HCT116 (cell line): ENCODE results near the gene TMPRSS11E. TPM values are rescaled to one million over a fixed set of nuclear protein-coding genes. Genes with fewer than 3 reads are reported as not detected.

Experiments used
- ATAC-seq: fragments of 200-7000 bp; cut with Tn5 transposase; 2 replicates; pipeline ENCODE4 v1.9.1; 2020; ENCODE audit warnings: mild to moderate bottlenecking, moderate library complexity
- BruUV-seq: library from RNA; stranded (reverse); fragments of 400-500 nt; replicated peaks from 2 replicates; lab custom pipeline; 2021; lab: Mats Ljungman, UMichigan
- CTCF ChIA-PET: fragments of 300-600 bp; sonication (Branson Sonifier 250); formaldehyde crosslinking; loops from one replicate; lab custom pipeline; 2021; ENCODE audit warnings: antibody characterized with exemption; lab: Charles Lee
- POLR2A ChIA-PET: fragments of 300-600, 350-600 bp; sonication (Branson Sonifier 250); formaldehyde crosslinking; loops from one replicate; lab custom pipeline; 2021; ENCODE audit warnings: antibody characterized with exemption; lab: Charles Lee
- RAD21 ChIA-PET, 2 experiments: fragments of 300-600 bp; sonication (Branson Sonifier 250); formaldehyde crosslinking; loops; one replicate each; lab custom pipeline; 2023; ENCODE audit warnings: low total read pairs in 2 of 2; ENCODE audit not compliant: uncharacterized antibody in 2 of 2, unreplicated experiment in 2 of 2, low non-redundant PET in 1 of 2; lab: Charles Lee
- DNase-seq: peaks from one replicate; pipeline ENCODE4 v3.0.0-alpha.2; 2010; ENCODE audit warnings: low read depth, low spot score
- H2AFZ ChIP-seq: fragments of 200-600 bp; shearing (Covaris generic), sonication (generic); 2 replicates; pipeline ENCODE4 v1.6.1; 2017; ENCODE audit warnings: low read depth, mixed run types, mixed read lengths, antibody characterized with exemption, low read length; ENCODE audit not compliant: poor library complexity, severe bottlenecking
- H3K27ac ChIP-seq: 2 replicates; pipeline ENCODE4 v1.5.1; 2012; ENCODE audit warnings: low read depth, low read length
- H3K27me3 ChIP-seq: fragments of 200-600 bp; sonication (generic); 2 replicates; pipeline ENCODE4 v1.6.1; 2016; ENCODE audit warnings: mixed run types, low read length, mixed read lengths; ENCODE audit not compliant: insufficient read depth
- H3K36me3 ChIP-seq, 2 experiments: fragments of 200-500 bp in 1 of 2; fragments of 200-600 bp in 1 of 2; sonication (Bioruptor generic) in 1 of 2; sonication (generic) in 1 of 2; 2 replicates each; pipeline versions ENCODE4 v1.5.1 to v1.6.1; 2014 to 2016; ENCODE audit warnings: low read length in 2 of 2, inconsistent platforms in 1 of 2, mixed read lengths in 1 of 2, mixed run types in 1 of 2; ENCODE audit not compliant: insufficient read depth in 2 of 2, control insufficient read depth in 1 of 2
- H3K4me1 ChIP-seq, 2 experiments: fragments of 200-600 bp in 1 of 2; sonication (generic) in 1 of 2; 2 replicates each; pipeline versions ENCODE4 v1.5.1 to v1.6.1; 2012 to 2017; ENCODE audit warnings: low read length in 2 of 2, inconsistent platforms in 1 of 2, mild to moderate bottlenecking in 1 of 2, mixed read lengths in 1 of 2, mixed run types in 1 of 2, moderate library complexity in 1 of 2; ENCODE audit not compliant: insufficient read depth in 2 of 2, control insufficient read depth in 1 of 2
- H3K4me2 ChIP-seq: fragments of 200-600 bp; sonication (generic); 2 replicates; pipeline ENCODE4 v1.6.1; 2017; ENCODE audit warnings: mixed run types, low read length, mixed read lengths
- H3K4me3 ChIP-seq, 2 experiments: fragments of 200-600 bp in 1 of 2; sonication (generic) in 1 of 2; replicated peaks in 1 of 2; 2 replicates each; pipeline ENCODE4 v1.5.1; 2011 to 2016; ENCODE audit warnings: low read length in 2 of 2, control low read depth in 1 of 2, low read depth in 1 of 2, mild to moderate bottlenecking in 1 of 2, mixed read lengths in 1 of 2, mixed run types in 1 of 2
- H3K79me2 ChIP-seq: fragments of 200-600 bp; sonication (generic); 2 replicates; pipeline ENCODE4 v1.6.1; 2017; ENCODE audit warnings: mild to moderate bottlenecking, mixed run types, low read length, moderate library complexity, mixed read lengths; ENCODE audit not compliant: insufficient read depth
- H3K9ac ChIP-seq: fragments of 200-600 bp; sonication (generic); 2 replicates; pipeline ENCODE4 v1.6.1; 2016; ENCODE audit warnings: low read length, mixed read lengths
- H3K9me2 ChIP-seq: fragments of 200-600 bp; sonication (generic), shearing (Covaris generic); 2 replicates; pipeline ENCODE4 v1.6.1; 2017; ENCODE audit warnings: mixed run types, mild to moderate bottlenecking, moderate library complexity; ENCODE audit not compliant: insufficient read depth
- H3K9me3 ChIP-seq, 2 experiments: fragments of 200-500 bp in 1 of 2; fragments of 200-600 bp in 1 of 2; sonication (Bioruptor generic) in 1 of 2; sonication (generic) in 1 of 2; 2 replicates each; pipeline ENCODE4 v1.6.1; 2014 to 2017; ENCODE audit warnings: low read length in 2 of 2, mixed read lengths in 2 of 2, inconsistent platforms in 1 of 2, low read depth in 1 of 2, mild to moderate bottlenecking in 1 of 2, mixed run types in 1 of 2, moderate library complexity in 1 of 2; ENCODE audit not compliant: control insufficient read depth in 1 of 2, insufficient read depth in 1 of 2
- H4K20me1 ChIP-seq: fragments of 200-600 bp; sonication (generic), shearing (Covaris generic); 2 replicates; pipeline ENCODE4 v1.6.1; 2017; ENCODE audit warnings: mixed run types, mild to moderate bottlenecking, moderate library complexity; ENCODE audit not compliant: insufficient read depth
- CEBPB ChIP-seq: IDR thresholded peaks from 2 replicates; pipeline ENCODE4 v1.6.1; 2012; ENCODE audit warnings: low read depth
- ELF1 ChIP-seq: IDR thresholded peaks from 2 replicates; pipeline ENCODE4 v1.6.1; 2012; ENCODE audit warnings: low read depth, borderline replicate concordance
- EZH2phosphoT487 ChIP-seq: fragments of 200-600 bp; IDR thresholded peaks from 2 replicates; pipeline ENCODE4 v1.6.1; 2018; ENCODE audit warnings: antibody characterized with exemption, borderline replicate concordance
- JUND ChIP-seq: IDR thresholded peaks from 2 replicates; pipeline ENCODE4 v1.6.1; 2012
- POLR2A ChIP-seq: IDR thresholded peaks from 2 replicates; pipeline ENCODE4 v1.7.0; 2011; ENCODE audit warnings: borderline replicate concordance; ENCODE audit not compliant: insufficient read depth, insufficient read length; ENCODE audit errors: extremely low read depth
- POLR2AphosphoS5 ChIP-seq: IDR thresholded peaks from 2 replicates; pipeline ENCODE4 v1.6.1; 2011; ENCODE audit warnings: mild to moderate bottlenecking, low read depth, low read length, moderate library complexity
- RAD21 ChIP-seq: IDR thresholded peaks from 2 replicates; pipeline ENCODE4 v1.6.1; 2012; ENCODE audit warnings: low read depth, mild to moderate bottlenecking
- SIN3A ChIP-seq: IDR thresholded peaks from 2 replicates; pipeline ENCODE4 v1.6.1; 2012; ENCODE audit warnings: low read depth
- SP1 ChIP-seq: IDR thresholded peaks from 2 replicates; pipeline ENCODE4 v1.6.1; 2012; ENCODE audit warnings: low read depth
- YY1 ChIP-seq: IDR thresholded peaks from 2 replicates; pipeline ENCODE4 v1.6.1; 2011; ENCODE audit warnings: low read length, low read depth, moderate library complexity, mild to moderate bottlenecking; ENCODE audit not compliant: insufficient replicate concordance; ENCODE audit errors: extremely low read depth
- intact Hi-C: fragments of 100-400 bp; cut with micrococcal nuclease; formaldehyde crosslinking; loops from 2 replicates; pipeline ENCODE4 v1.10.0; 2022
- total RNA-seq: library from RNA; stranded (reverse); gene quantifications from one replicate; pipeline ENCODE4 v1.2.1, GENCODE V29; 2021; ENCODE audit not compliant: unreplicated experiment
- TF ChIP-seq, protein P1 (sequence below): IDR thresholded peaks from 2 replicates; pipeline ENCODE4 v1.6.1; 2012; ENCODE audit warnings: low read depth
- TF ChIP-seq, protein P2 (sequence below): IDR thresholded peaks from 2 replicates; pipeline ENCODE4 v1.6.1; 2012
- TF ChIP-seq, protein P3 (sequence below): IDR thresholded peaks from 2 replicates; pipeline ENCODE4 v1.6.1; 2012

Gene TMPRSS11E
- total RNA-seq, 1 experiment from 2014 or later: not detected

DNA sequence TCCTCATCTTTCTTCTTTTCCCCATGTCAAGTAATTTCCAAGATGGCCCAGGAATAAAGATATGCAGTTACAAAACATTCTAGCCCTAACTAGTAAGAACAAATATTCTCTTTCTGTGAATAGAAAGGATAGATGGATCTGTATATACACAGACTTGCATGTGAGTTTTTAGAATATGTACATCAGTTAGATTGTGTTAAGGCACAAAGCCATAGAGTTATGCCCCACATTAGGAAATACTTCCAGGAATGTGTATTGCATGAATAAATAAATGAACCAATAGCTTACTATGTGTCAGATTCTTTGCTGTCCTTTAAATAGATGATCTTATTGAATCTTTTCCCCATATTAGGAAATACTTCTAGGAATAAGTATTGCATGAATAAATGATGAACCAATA lies 46.0 kb upstream of the TMPRSS11E start:
- Histone ChIP-seq H3K4me1 (no peaks in the 10 kb centered on the region), H3K9me2 (no peaks in the 10 kb centered on the region), H3K27ac (no peak overlapping the region), H2AFZ (no peak overlapping the region), H3K36me3 (no peaks in the 10 kb centered on the region), H3K79me2 (no peaks in the 10 kb centered on the region), H4K20me1 (no peaks in the 10 kb centered on the region), H3K9me3 (no peaks in the 10 kb centered on the region), H3K4me3 (no peak overlapping the region), H3K27me3 (no peaks in the 10 kb centered on the region), H3K4me2 (no peak overlapping the region), H3K9ac (no peak overlapping the region)
- TF ChIP-seq SIN3A: no peak
- TF ChIP-seq ELF1: no peak
- no peak for TF ChIP-seq POLR2AphosphoS5
- no peak for TF ChIP-seq SP1
- no peak for TF ChIP-seq POLR2A
- TF ChIP-seq RAD21: no peak
- TF ChIP-seq EZH2phosphoT487: no peak
- TF ChIP-seq, protein P1, sequence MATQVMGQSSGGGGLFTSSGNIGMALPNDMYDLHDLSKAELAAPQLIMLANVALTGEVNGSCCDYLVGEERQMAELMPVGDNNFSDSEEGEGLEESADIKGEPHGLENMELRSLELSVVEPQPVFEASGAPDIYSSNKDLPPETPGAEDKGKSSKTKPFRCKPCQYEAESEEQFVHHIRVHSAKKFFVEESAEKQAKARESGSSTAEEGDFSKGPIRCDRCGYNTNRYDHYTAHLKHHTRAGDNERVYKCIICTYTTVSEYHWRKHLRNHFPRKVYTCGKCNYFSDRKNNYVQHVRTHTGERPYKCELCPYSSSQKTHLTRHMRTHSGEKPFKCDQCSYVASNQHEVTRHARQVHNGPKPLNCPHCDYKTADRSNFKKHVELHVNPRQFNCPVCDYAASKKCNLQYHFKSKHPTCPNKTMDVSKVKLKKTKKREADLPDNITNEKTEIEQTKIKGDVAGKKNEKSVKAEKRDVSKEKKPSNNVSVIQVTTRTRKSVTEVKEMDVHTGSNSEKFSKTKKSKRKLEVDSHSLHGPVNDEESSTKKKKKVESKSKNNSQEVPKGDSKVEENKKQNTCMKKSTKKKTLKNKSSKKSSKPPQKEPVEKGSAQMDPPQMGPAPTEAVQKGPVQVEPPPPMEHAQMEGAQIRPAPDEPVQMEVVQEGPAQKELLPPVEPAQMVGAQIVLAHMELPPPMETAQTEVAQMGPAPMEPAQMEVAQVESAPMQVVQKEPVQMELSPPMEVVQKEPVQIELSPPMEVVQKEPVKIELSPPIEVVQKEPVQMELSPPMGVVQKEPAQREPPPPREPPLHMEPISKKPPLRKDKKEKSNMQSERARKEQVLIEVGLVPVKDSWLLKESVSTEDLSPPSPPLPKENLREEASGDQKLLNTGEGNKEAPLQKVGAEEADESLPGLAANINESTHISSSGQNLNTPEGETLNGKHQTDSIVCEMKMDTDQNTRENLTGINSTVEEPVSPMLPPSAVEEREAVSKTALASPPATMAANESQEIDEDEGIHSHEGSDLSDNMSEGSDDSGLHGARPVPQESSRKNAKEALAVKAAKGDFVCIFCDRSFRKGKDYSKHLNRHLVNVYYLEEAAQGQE: no peak
- TF ChIP-seq, protein P2, sequence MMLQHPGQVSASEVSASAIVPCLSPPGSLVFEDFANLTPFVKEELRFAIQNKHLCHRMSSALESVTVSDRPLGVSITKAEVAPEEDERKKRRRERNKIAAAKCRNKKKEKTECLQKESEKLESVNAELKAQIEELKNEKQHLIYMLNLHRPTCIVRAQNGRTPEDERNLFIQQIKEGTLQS: no peak
- TF ChIP-seq JUND: no peak
- TF ChIP-seq, protein P3, sequence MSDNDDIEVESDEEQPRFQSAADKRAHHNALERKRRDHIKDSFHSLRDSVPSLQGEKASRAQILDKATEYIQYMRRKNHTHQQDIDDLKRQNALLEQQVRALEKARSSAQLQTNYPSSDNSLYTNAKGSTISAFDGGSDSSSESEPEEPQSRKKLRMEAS: no peak
- TF ChIP-seq CEBPB: no peak
- no peak for TF ChIP-seq YY1
- POLR2A ChIA-PET: no interaction called here
- CTCF ChIA-PET: no interaction called here
- BruUV-seq: no TSS peak
- DNase-seq (no peak), ATAC-seq (no peak)
- RAD21 ChIA-PET: no interaction called here
- intact Hi-C loops: no loop called here
